B cell (primary cell): Measurements from ENCODE around the gene NUAK1. TPM values are rescaled to one million over a fixed set of nuclear protein-coding genes. Genes with fewer than 3 reads are reported as not detected.

Source experiments
- ATAC-seq: fragments of 200-7000 bp; cut with Tn5 transposase; one replicate; pipeline ENCODE4 v1.10.0; 2021; ENCODE audit warnings: low read depth, mild to moderate bottlenecking, moderate number of reproducible peaks, moderate library complexity
- CTCF ChIA-PET: fragments of 350-600 bp; sonication (Branson Sonifier 250); formaldehyde crosslinking; loops from one replicate; lab custom pipeline; 2021; ENCODE audit warnings: antibody characterized with exemption, inconsistent platforms; lab: Charles Lee
- POLR2A ChIA-PET: fragments of 350-600 bp; sonication (Branson Sonifier 250); formaldehyde crosslinking; loops from one replicate; lab custom pipeline; 2021; ENCODE audit warnings: antibody characterized with exemption; lab: Charles Lee
- DNase-seq: peaks from one replicate; pipeline ENCODE4 v3.0.0; 2013
- H2AFZ ChIP-seq: 2 replicates; pipeline ENCODE4 v1.6.1; 2012; ENCODE audit warnings: mild to moderate bottlenecking, low read depth, low read length; ENCODE audit not compliant: insufficient read depth, poor library complexity, severe bottlenecking
- H3K27ac ChIP-seq, 2 donors: 1 replicate in 1 of 2; 2 replicates in 1 of 2; pipeline ENCODE4 v1.5.1; 2012 to 2013; ENCODE audit warnings: low read length in 2 of 2, mild to moderate bottlenecking in 2 of 2, moderate library complexity in 1 of 2
- H3K27me3 ChIP-seq, 4 experiments: fragments of 200-600 bp in 1 of 4; sonication (generic) in 1 of 4; replicated peaks in 1 of 4; 1 replicate in 2 of 4; 2 replicates in 2 of 4; pipeline versions ENCODE4 v1.6.1 to v1.7.0; 2013 to 2016; ENCODE audit warnings: low read length in 3 of 4, mild to moderate bottlenecking in 2 of 4, mixed read lengths in 1 of 4, moderate library complexity in 1 of 4; ENCODE audit not compliant: insufficient read depth in 4 of 4, control insufficient read depth in 3 of 4; ENCODE audit errors: control extremely low read depth in 1 of 4
- H3K36me3 ChIP-seq, 2 experiments: replicated peaks in 1 of 2; 1 replicate in 1 of 2; 2 replicates in 1 of 2; pipeline versions ENCODE4 v1.6.1 to v1.7.1; 2013; ENCODE audit warnings: low read length in 1 of 2; ENCODE audit not compliant: insufficient read depth in 2 of 2, control insufficient read depth in 1 of 2; ENCODE audit errors: control extremely low read depth in 1 of 2, extremely low read depth in 1 of 2
- H3K4me1 ChIP-seq, 2 donors: fragments of 200-600 bp in 1 of 2; sonication (generic) in 1 of 2; 1 replicate in 1 of 2; 2 replicates in 1 of 2; pipeline versions ENCODE4 v1.5.1 to v1.6.1; 2013 to 2017; ENCODE audit warnings: low read length in 2 of 2; ENCODE audit not compliant: control insufficient read depth in 2 of 2, insufficient read depth in 2 of 2
- H3K4me2 ChIP-seq: replicated peaks from 2 replicates; pipeline ENCODE3; 2012; ENCODE audit warnings: mild to moderate bottlenecking, low read depth, low read length; ENCODE audit not compliant: poor library complexity, severe bottlenecking
- H3K4me3 ChIP-seq, 5 experiments: fragments of 200-600 bp in 1 of 5; sonication (generic) in 1 of 5; 1 replicate in 3 of 5; 2 replicates in 2 of 5; pipeline versions ENCODE4 v1.5.1 to v1.7.0; 2011 to 2016; ENCODE audit warnings: low read length in 4 of 5, mild to moderate bottlenecking in 4 of 5, low read depth in 2 of 5, control low read depth in 1 of 5, moderate library complexity in 1 of 5; ENCODE audit not compliant: insufficient read depth in 1 of 5; ENCODE audit errors: control extremely low read depth in 1 of 5, extremely low read depth in 1 of 5
- H3K79me2 ChIP-seq: fragments of 200-600 bp; sonication (generic); one replicate; pipeline ENCODE4 v1.6.0; 2016; ENCODE audit warnings: low read length; ENCODE audit not compliant: control insufficient read depth, insufficient read depth
- H3K9ac ChIP-seq: fragments of 200-600 bp; sonication (generic); 2 replicates; pipeline ENCODE4 v1.6.1; 2017; ENCODE audit warnings: mild to moderate bottlenecking, low read length, moderate library complexity
- H3K9me3 ChIP-seq, 3 donors: one replicate each; pipeline versions ENCODE4 v1.6.1 to v1.7.1; 2013; ENCODE audit warnings: low read length in 2 of 3; ENCODE audit not compliant: control insufficient read depth in 2 of 3, insufficient read depth in 1 of 3; ENCODE audit errors: control extremely low read depth in 1 of 3
- H4K20me1 ChIP-seq: 2 replicates; pipeline ENCODE4 v1.6.0; 2012; ENCODE audit warnings: mild to moderate bottlenecking, low read length; ENCODE audit not compliant: insufficient read depth, control insufficient read depth, poor library complexity, severe bottlenecking
- H3K27ac Mint-ChIP-seq: one replicate; pipeline ENCODE4 v1.8.0; 2021; ENCODE audit warnings: mixed read lengths
- H3K27me3 Mint-ChIP-seq: one replicate; pipeline ENCODE4 v1.8.0; 2021; ENCODE audit warnings: mixed read lengths
- H3K4me1 Mint-ChIP-seq: one replicate; pipeline ENCODE4 v1.8.0; 2021; ENCODE audit warnings: mixed read lengths
- H3K4me3 Mint-ChIP-seq: one replicate; pipeline ENCODE4 v1.8.0; 2021; ENCODE audit warnings: mixed read lengths
- H3K9me3 Mint-ChIP-seq: one replicate; pipeline ENCODE4 v1.8.0; 2022; ENCODE audit warnings: mixed read lengths; ENCODE audit not compliant: insufficient read depth
- EZH2 ChIP-seq: IDR thresholded peaks from 2 replicates; pipeline ENCODE4 v1.6.1; 2012; ENCODE audit warnings: borderline replicate concordance, low read depth, mild to moderate bottlenecking, moderate library complexity, low read length; ENCODE audit not compliant: insufficient read depth, poor library complexity, severe bottlenecking
- WGBS: methylation state at CpG from one replicate; pipeline ENCODE4 v1.1.5; 2013; ENCODE audit warnings: missing lambda C conversion rate; ENCODE audit not compliant: insufficient coverage; 5-methylcytosine and 5-hydroxymethylcytosine counted together
- intact Hi-C: fragments of 100-400 bp; cut with micrococcal nuclease; formaldehyde crosslinking; loops from one replicate; pipeline ENCODE4 v1.10.0; 2022
- polyA plus RNA-seq: library from polyadenylated mRNA; depleted of rRNA; stranded (reverse); fragments of >200 nt; gene quantifications from 2 replicates; pipeline ENCODE4 v1.2.3, GENCODE V29; 2012
- total RNA-seq, 2 donors: library from RNA; stranded (reverse); fragments of 120-200 nt in 1 of 2; gene quantifications; 1 replicate in 1 of 2; 2 replicates in 1 of 2; pipeline versions ENCODE4 v1.2.3 to v1.2.4, GENCODE V29; 2013 to 2022
- TF ChIP-seq, protein P1 (sequence below): fragments of 200-600 bp; IDR thresholded peaks from one replicate; pipeline ENCODE4 v1.8.0; 2022; ENCODE audit warnings: antibody characterized with exemption, mild to moderate bottlenecking

NUAK1 gene
- total and polyA plus RNA-seq, 2 donors (not counting 1 experiment from before 2014, with no cell fraction given), result not detected

- no peaks in the 10 kb centered on the region for H3K9me3 Mint-ChIP-seq
- Histone ChIP-seq H3K27me3 (peaks cover 0 to 46% (median 41%) of the 10 kb centered on the region in 4 experiments), H3K27ac (no peak overlapping the region), H3K4me2 (no peak overlapping the region), H3K79me2 (no peaks in the 10 kb centered on the region), H3K9ac (no peak overlapping the region), H2AFZ (no peak overlapping the region), H4K20me1 (no peaks in the 10 kb centered on the region), H3K9me3 (no peaks in the 10 kb centered on the region), H3K4me1 (peaks cover 10 to 18% of the 10 kb centered on the region in 2 donors), H3K4me3 (no peak overlapping the region), H3K36me3 (no peaks in the 10 kb centered on the region)
- CTCF ChIA-PET, result interaction anchor here (0.8 to 7.1 kb wide), 5 partner anchors 9 to 714 kb away, joined by 3 to 88 read pairs (median 4); no protein-coding TSS in a partner anchor
- DNase-seq, result no peak
- 100% methylated on average over 3 of the region's 4 CpGs for WGBS
- POLR2A ChIA-PET, result no interaction called here
- peaks cover 71% of the 10 kb centered on the region for H3K27me3 Mint-ChIP-seq
- peaks cover 12% of the 10 kb centered on the region for H3K4me1 Mint-ChIP-seq
- intact Hi-C loops, result no loop called here
- no peak overlapping the region for H3K27ac Mint-ChIP-seq
- ATAC-seq, result no peak
- TF ChIP-seq EZH2, result no peak
- TF ChIP-seq, protein P1, sequence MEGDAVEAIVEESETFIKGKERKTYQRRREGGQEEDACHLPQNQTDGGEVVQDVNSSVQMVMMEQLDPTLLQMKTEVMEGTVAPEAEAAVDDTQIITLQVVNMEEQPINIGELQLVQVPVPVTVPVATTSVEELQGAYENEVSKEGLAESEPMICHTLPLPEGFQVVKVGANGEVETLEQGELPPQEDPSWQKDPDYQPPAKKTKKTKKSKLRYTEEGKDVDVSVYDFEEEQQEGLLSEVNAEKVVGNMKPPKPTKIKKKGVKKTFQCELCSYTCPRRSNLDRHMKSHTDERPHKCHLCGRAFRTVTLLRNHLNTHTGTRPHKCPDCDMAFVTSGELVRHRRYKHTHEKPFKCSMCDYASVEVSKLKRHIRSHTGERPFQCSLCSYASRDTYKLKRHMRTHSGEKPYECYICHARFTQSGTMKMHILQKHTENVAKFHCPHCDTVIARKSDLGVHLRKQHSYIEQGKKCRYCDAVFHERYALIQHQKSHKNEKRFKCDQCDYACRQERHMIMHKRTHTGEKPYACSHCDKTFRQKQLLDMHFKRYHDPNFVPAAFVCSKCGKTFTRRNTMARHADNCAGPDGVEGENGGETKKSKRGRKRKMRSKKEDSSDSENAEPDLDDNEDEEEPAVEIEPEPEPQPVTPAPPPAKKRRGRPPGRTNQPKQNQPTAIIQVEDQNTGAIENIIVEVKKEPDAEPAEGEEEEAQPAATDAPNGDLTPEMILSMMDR, result no peak
- H3K4me3 Mint-ChIP-seq, result no peak overlapping the region
These were observed 5.3 kb downstream of the NUAK1 start for GRCh38 chr12:106133136-106134087.
